Peyer's patch (tissue), 4 donors: ENCODE measurements around the gene SOX6.

ENCODE experiments used
- CTCF ChIP-seq, 6 experiments: fragments of 450-650 bp in 4 of 6; fragments of 200-600 bp in 2 of 6; sonication (generic) in 1 of 6; IDR thresholded peaks; one replicate each; pipeline ENCODE4 v1.5.1; 2017 to 2019; ENCODE audit warnings: antibody characterized with exemption in 6 of 6, mild to moderate bottlenecking in 3 of 6, moderate library complexity in 1 of 6
- POLR2A ChIP-seq, 2 donors: fragments of 450-650 bp; IDR thresholded peaks; one replicate each; pipeline ENCODE4 v1.5.1; 2017; ENCODE audit warnings: antibody characterized with exemption in 2 of 2, mild to moderate bottlenecking in 2 of 2, moderate library complexity in 2 of 2

- TF ChIP-seq CTCF (IDR thresholded peaks at IDR 0.05) = no peak
- TF ChIP-seq POLR2A (IDR thresholded peaks at IDR 0.05) = no peak
These were observed 347.3 kb downstream of the SOX6 start for GRCh38 chr11:16009021-16009420.
